A673 (cell line): ENCODE data around the gene PSME3IP1. TPM values are rescaled to one million over a fixed set of nuclear protein-coding genes. Genes with fewer than 3 reads are reported as not detected.

ENCODE experiments used
- BruUV-seq: library from RNA; stranded (reverse); fragments of 400-500 nt; replicated peaks from 2 replicates; lab custom pipeline; 2021; lab: Mats Ljungman, UMichigan
- CTCF ChIA-PET: fragments of 300-600 bp; sonication (Branson Sonifier 250); formaldehyde crosslinking; loops from one replicate; lab custom pipeline; 2022; ENCODE audit warnings: antibody characterized with exemption; lab: Charles Lee
- POLR2A ChIA-PET: fragments of 300-600 bp; sonication (Branson Sonifier 250); formaldehyde crosslinking; loops from one replicate; lab custom pipeline; 2022; ENCODE audit warnings: antibody characterized with exemption; ENCODE audit not compliant: low non-redundant PET; lab: Charles Lee
- DNase-seq: peaks from one replicate; pipeline ENCODE4 v3.0.0-alpha.2; 2015; ENCODE audit warnings: low spot score
- H3K27ac ChIP-seq: fragments of 200-600 bp; sonication (generic); 2 replicates; pipeline ENCODE4 v1.5.1; 2016; ENCODE audit warnings: mixed run types, low read depth, mild to moderate bottlenecking, mixed read lengths, antibody characterized with exemption, low read length; ENCODE audit not compliant: poor library complexity, severe bottlenecking
- H3K27me3 ChIP-seq: fragments of 200-600 bp; sonication (generic); replicated peaks from 2 replicates; pipeline ENCODE4 v1.6.1; 2017; ENCODE audit warnings: mixed run types, low read depth, mild to moderate bottlenecking, mixed read lengths, antibody characterized with exemption, low read length; ENCODE audit not compliant: insufficient read depth, poor library complexity
- H3K36me3 ChIP-seq: fragments of 200-600 bp; sonication (generic); 2 replicates; pipeline ENCODE4 v1.6.1; 2016; ENCODE audit warnings: mixed run types, mild to moderate bottlenecking, mixed read lengths, antibody characterized with exemption, low read length; ENCODE audit not compliant: insufficient read depth, poor library complexity, severe bottlenecking
- H3K4me1 ChIP-seq: fragments of 200-600 bp; sonication (generic); 2 replicates; pipeline ENCODE4 v1.6.1; 2017; ENCODE audit warnings: mixed run types, mild to moderate bottlenecking, mixed read lengths, antibody characterized with exemption, low read length; ENCODE audit not compliant: insufficient read depth, poor library complexity, severe bottlenecking
- H3K4me3 ChIP-seq: fragments of 200-600 bp; sonication (generic); 2 replicates; pipeline ENCODE4 v1.5.1; 2016; ENCODE audit warnings: low read depth, mixed run types, mild to moderate bottlenecking, mixed read lengths, low read length; ENCODE audit not compliant: poor library complexity, severe bottlenecking
- H3K9me3 ChIP-seq: fragments of 200-600 bp; sonication (generic); 2 replicates; pipeline ENCODE4 v1.6.1; 2016; ENCODE audit warnings: mixed run types, low read depth, mild to moderate bottlenecking, mixed read lengths, antibody characterized with exemption, low read length; ENCODE audit not compliant: poor library complexity, severe bottlenecking
- EZH2 ChIP-seq: fragments of 200-600 bp; sonication (generic); IDR thresholded peaks from 2 replicates; pipeline ENCODE4 v1.6.1; 2017; ENCODE audit warnings: borderline replicate concordance, low read depth, mild to moderate bottlenecking, mixed read lengths, antibody characterized with exemption, low read length; ENCODE audit not compliant: poor library complexity, severe bottlenecking
- intact Hi-C: fragments of 100-400 bp; cut with micrococcal nuclease; formaldehyde crosslinking; loops from one replicate; pipeline ENCODE4 v1.10.0; 2022; ENCODE audit not compliant: unreplicated experiment
- total RNA-seq: library from RNA; stranded (reverse); gene quantifications from 2 replicates; pipeline ENCODE4 v1.2.3, GENCODE V29; 2021
- TF ChIP-seq, protein P1 (sequence below): fragments of 300-800, 200-600 bp; sonication (generic); conservative IDR thresholded peaks from 2 replicates; pipeline ENCODE4 v1.5.1; 2017; ENCODE audit warnings: low read depth, mild to moderate bottlenecking, antibody characterized with exemption, low read length, moderate library complexity, mixed read lengths

PSME3IP1 gene
- total RNA-seq, 1 experiment from 2014 or later = 128 TPM

DNA sequence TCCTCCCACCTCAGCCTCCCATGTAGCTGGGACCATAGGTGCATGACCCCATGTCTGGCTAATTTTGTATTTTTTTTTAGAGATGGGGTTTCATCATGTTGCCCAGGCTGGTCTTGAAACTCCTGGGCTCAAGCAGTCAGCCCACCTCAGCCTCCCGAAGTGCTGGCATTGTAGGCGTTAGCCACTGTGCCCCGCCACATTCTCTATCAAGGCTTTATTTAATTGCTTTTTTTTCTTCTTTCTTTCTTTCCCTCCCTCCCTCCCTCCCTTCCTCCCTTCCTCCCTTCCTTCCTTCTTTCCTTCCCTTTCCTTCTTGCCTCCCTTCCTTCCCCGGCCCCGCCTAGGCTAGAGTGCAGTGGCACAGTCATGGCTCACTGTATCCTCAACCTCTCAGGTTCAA lies 23.9 kb upstream of the PSME3IP1 start:
- peaks cover 69% of the 10 kb centered on the region for H3K36me3 ChIP-seq
- H3K9me3 ChIP-seq = no peaks in the 10 kb centered on the region
- H3K27ac ChIP-seq = no peak overlapping the region
- ChIA-PET CTCF (no interaction called here), POLR2A (no interaction called here)
- H3K4me3 ChIP-seq = no peak overlapping the region
- no peaks in the 10 kb centered on the region for H3K4me1 ChIP-seq
- no peaks in the 10 kb centered on the region for H3K27me3 ChIP-seq
- DNase-seq = no peak
- intact Hi-C loops = no loop called here
- TF ChIP-seq, protein P1, sequence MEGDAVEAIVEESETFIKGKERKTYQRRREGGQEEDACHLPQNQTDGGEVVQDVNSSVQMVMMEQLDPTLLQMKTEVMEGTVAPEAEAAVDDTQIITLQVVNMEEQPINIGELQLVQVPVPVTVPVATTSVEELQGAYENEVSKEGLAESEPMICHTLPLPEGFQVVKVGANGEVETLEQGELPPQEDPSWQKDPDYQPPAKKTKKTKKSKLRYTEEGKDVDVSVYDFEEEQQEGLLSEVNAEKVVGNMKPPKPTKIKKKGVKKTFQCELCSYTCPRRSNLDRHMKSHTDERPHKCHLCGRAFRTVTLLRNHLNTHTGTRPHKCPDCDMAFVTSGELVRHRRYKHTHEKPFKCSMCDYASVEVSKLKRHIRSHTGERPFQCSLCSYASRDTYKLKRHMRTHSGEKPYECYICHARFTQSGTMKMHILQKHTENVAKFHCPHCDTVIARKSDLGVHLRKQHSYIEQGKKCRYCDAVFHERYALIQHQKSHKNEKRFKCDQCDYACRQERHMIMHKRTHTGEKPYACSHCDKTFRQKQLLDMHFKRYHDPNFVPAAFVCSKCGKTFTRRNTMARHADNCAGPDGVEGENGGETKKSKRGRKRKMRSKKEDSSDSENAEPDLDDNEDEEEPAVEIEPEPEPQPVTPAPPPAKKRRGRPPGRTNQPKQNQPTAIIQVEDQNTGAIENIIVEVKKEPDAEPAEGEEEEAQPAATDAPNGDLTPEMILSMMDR = no peak
- TF ChIP-seq EZH2 = no peak
- no TSS peak for BruUV-seq

DNA sequence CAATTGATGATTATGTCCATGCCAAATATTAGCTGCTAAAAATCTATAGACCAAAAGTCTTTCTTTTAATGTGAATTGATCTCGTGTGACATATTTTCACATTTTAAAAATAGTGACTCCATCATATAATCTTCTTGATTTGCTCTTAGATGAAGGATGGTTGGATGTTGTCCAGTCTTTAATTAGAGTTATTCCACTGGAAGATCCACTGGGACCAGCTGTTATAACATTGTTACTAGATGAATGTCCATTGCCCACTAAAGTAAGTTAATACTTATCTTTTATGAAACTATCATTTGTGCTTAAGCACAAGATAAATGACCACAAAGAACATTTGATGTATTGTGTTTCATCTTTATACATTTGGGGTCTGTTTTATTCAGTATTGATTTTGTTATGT lies 23.1 kb upstream of the PSME3IP1 start:
- no peaks in the 10 kb centered on the region for H3K4me1 ChIP-seq
- no peaks in the 10 kb centered on the region for H3K27me3 ChIP-seq
- H3K9me3 ChIP-seq = no peaks in the 10 kb centered on the region
- H3K27ac ChIP-seq = no peak overlapping the region
- DNase-seq = no peak
- POLR2A ChIA-PET = no interaction called here
- CTCF ChIA-PET = no interaction called here
- intact Hi-C loops = no loop called here
- H3K4me3 ChIP-seq = no peak overlapping the region
- peaks cover 68% of the 10 kb centered on the region for H3K36me3 ChIP-seq
- BruUV-seq = no TSS peak
- TF ChIP-seq EZH2 = no peak
- TF ChIP-seq, protein P1 = no peak

DNA sequence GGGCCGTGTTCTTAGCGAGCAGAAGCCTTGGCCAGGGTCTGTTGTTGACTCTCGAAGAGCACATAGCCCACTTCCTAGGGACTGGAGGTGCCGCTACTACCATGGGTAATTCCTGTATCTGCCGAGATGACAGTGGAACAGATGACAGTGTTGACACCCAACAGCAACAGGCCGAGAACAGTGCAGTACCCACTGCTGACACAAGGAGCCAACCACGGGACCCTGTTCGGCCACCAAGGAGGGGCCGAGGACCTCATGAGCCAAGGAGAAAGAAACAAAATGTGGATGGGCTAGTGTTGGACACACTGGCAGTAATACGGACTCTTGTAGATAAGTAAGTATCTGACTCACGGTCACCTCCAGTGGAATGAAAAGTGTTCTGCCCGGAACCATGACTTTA lies 18.8 kb upstream of the PSME3IP1 start:
- POLR2A ChIA-PET = no interaction called here
- TSS peak; percentile 40 for BruUV-seq

More for the DNA sequence above, 18.8 kb upstream of the PSME3IP1 start:
- intact Hi-C loops = no loop called here
- H3K36me3 ChIP-seq = peaks cover 48% of the 10 kb centered on the region
- TF ChIP-seq, protein P1 = no peak
- TF ChIP-seq EZH2 = no peak
- no peaks in the 10 kb centered on the region for H3K4me1 ChIP-seq
- no peak for DNase-seq
- CTCF ChIA-PET = no interaction called here
- H3K9me3 ChIP-seq = no peaks in the 10 kb centered on the region
- H3K27me3 ChIP-seq = no peaks in the 10 kb centered on the region
- H3K27ac ChIP-seq = no peak overlapping the region
- no peak overlapping the region for H3K4me3 ChIP-seq
